Neural cell (in vitro differentiated cells): Measurements from ENCODE around the gene ZNF737.

Experiments used
- CTCF ChIP-seq: fragments of 450-650 bp; IDR thresholded peaks from 2 replicates; pipeline ENCODE4 v1.5.1; 2014; ENCODE audit warnings: antibody characterized with exemption, mild to moderate bottlenecking, moderate library complexity; ENCODE audit not compliant: poor library complexity, severe bottlenecking
- EP300 ChIP-seq: fragments of 450-650 bp; conservative IDR thresholded peaks from 2 replicates; pipeline ENCODE4 v1.6.1; 2014; ENCODE audit warnings: antibody characterized with exemption, mild to moderate bottlenecking, moderate library complexity; ENCODE audit not compliant: poor library complexity, severe bottlenecking

- TF ChIP-seq EP300 (no peak), CTCF (no peak)
These were observed 42.4 kb upstream of the ZNF737 start for GRCh38 chr19:20607943-20608342.
